GM18858 (cell line): Measurements from ENCODE around the gene KDM4C.

ENCODE experiments used
- ATAC-seq: cut with Tn5 transposase; IDR thresholded peaks from one replicate; pipeline ENCODE4 v1.9.1; 2021; ENCODE audit not compliant: unreplicated experiment

Gene KDM4C

GRCh38 chr9:7192266-7192665 lies 434.5 kb downstream of the KDM4C start:
- ATAC-seq, result no peak

GRCh38 chr9:7195526-7195925 lies 437.8 kb downstream of the KDM4C start:
- no peak for ATAC-seq

GRCh38 chr9:7196467-7196866 lies 438.7 kb downstream of the KDM4C start:
- ATAC-seq, result no peak

- ATAC-seq, result no peak
These were observed 443.4 kb downstream of the KDM4C start for GRCh38 chr9:7201196-7201595.

- no peak for ATAC-seq
These were observed 448.0 kb downstream of the KDM4C start for GRCh38 chr9:7205806-7206205.

- no peak for ATAC-seq
These were observed 448.5 kb downstream of the KDM4C start for GRCh38 chr9:7206221-7206758.

GRCh38 chr9:7209016-7209715 lies 451.4 kb downstream of the KDM4C start:
- ATAC-seq, result no peak

- no peak for ATAC-seq
These were observed 452.2 kb downstream of the KDM4C start for GRCh38 chr9:7209990-7210389.

GRCh38 chr9:7210854-7211637 lies 453.3 kb downstream of the KDM4C start:
- no peak for ATAC-seq

- ATAC-seq, result no peak
These were observed 453.9 kb downstream of the KDM4C start for GRCh38 chr9:7211657-7212056.

- no peak for ATAC-seq
These were observed 454.3 kb downstream of the KDM4C start for GRCh38 chr9:7212101-7212500.

GRCh38 chr9:7216004-7216841 lies 458.4 kb downstream of the KDM4C start:
- ATAC-seq, result no peak

- no peak for ATAC-seq
These were observed 466.2 kb downstream of the KDM4C start for GRCh38 chr9:7223981-7224380.
